ENCODE data around the gene KRT82.

- no peak for TF ChIP-seq CTCF (IDR thresholded peaks at IDR 0.05)
- no peak for TF ChIP-seq POLR2A (IDR thresholded peaks at IDR 0.05)
- no peak for TF ChIP-seq POLR2AphosphoS5 (IDR thresholded peaks at IDR 0.05)
These were observed 39.2 kb downstream of the KRT82 start, which contains the start of gene KRT85 for GRCh38 chr12:52366738-52367485.

All from prostate gland (tissue), 2 donors.